Measurements from ENCODE around the gene NRXN3.

Gene NRXN3

GRCh38 chr14:79418649-79419415 is 1248.7 kb downstream of the NRXN3 start:
- H3K36me3 ChIP-seq (ENCODE audit: control insufficient read depth in 5 of 5, insufficient read depth in 5 of 5, low read length in 5 of 5): no peaks in the 10 kb centered on the region
- H3K4me3 ChIP-seq (ENCODE audit: low read depth in 1 of 5, low read length in 5 of 5): no peak overlapping the region
- peaks cover 0 to 2% (median 0%) of the 10 kb centered on the region in 5 donors for H3K9me3 ChIP-seq (ENCODE audit: control insufficient read depth in 5 of 5, low read length in 5 of 5)
- H3K27ac ChIP-seq (ENCODE audit: low read depth, low read length): no peak overlapping the region
- H3K27me3 ChIP-seq (ENCODE audit: control insufficient read depth in 5 of 5, insufficient read depth in 4 of 5, low read length in 5 of 5): no peaks in the 10 kb centered on the region
- no peaks in the 10 kb centered on the region for H3K4me1 ChIP-seq (ENCODE audit: control insufficient read depth in 5 of 5, insufficient read depth in 5 of 5, low read length in 5 of 5)
- no peak overlapping the region for H3K9ac ChIP-seq (ENCODE audit: low read length in 5 of 5)

DNA sequence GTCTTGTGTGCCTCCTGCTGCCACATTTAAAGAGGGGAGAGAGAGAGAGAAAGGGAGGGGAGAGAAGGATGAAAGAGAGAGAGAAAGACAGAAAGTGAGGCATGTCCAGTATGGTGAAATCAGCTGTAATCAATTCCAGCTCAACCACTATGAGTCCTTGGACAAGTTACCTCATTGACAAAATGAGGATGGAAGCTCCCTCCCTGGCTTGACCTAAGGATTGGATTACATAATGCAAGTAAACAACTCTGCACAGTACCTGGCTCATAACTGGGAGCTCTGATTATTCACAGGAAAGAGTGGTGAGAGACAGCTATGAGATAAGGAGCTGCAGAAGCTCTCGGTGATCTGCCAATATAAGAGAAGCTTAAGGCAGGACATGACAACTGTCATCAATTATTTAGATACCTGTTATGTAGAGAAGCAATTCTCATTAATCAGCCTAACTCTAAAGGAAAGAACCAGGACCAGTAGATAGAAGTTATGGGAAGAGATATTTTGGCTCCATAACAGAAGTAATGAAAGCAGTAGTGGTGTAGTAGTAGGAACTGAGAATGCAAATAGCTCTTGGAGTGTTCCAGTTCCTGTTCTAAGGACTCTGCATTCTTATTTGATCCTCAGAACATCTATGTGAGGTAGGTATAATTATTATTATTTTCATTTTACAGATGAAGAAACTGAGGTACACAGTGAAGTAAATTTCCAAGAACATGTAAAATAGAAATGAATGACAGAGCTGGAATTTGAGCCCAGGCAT is 1249.6 kb downstream of the NRXN3 start:
- H3K36me3 ChIP-seq (ENCODE audit: control insufficient read depth in 5 of 5, insufficient read depth in 5 of 5, low read length in 5 of 5): no peaks in the 10 kb centered on the region
- no peaks in the 10 kb centered on the region for H3K27me3 ChIP-seq (ENCODE audit: control insufficient read depth in 5 of 5, insufficient read depth in 4 of 5, low read length in 5 of 5)
- peaks cover 0 to 2% (median 0%) of the 10 kb centered on the region in 5 donors for H3K9me3 ChIP-seq (ENCODE audit: control insufficient read depth in 5 of 5, low read length in 5 of 5)
- no peak overlapping the region for H3K27ac ChIP-seq (ENCODE audit: low read depth, low read length)
- no peak overlapping the region for H3K4me3 ChIP-seq (ENCODE audit: low read depth in 1 of 5, low read length in 5 of 5)
- no peaks in the 10 kb centered on the region for H3K4me1 ChIP-seq (ENCODE audit: control insufficient read depth in 5 of 5, insufficient read depth in 5 of 5, low read length in 5 of 5)
- no peak overlapping the region for H3K9ac ChIP-seq (ENCODE audit: low read length in 5 of 5)

- Histone ChIP-seq H3K4me3 (ENCODE audit: low read depth in 1 of 5, low read length in 5 of 5) (no peak overlapping the region), H3K9me3 (ENCODE audit: control insufficient read depth in 5 of 5, low read length in 5 of 5) (peaks cover 0 to 2% (median 0%) of the 10 kb centered on the region in 5 donors), H3K4me1 (ENCODE audit: control insufficient read depth in 5 of 5, insufficient read depth in 5 of 5, low read length in 5 of 5) (no peaks in the 10 kb centered on the region), H3K27me3 (ENCODE audit: control insufficient read depth in 5 of 5, insufficient read depth in 4 of 5, low read length in 5 of 5) (no peaks in the 10 kb centered on the region), H3K27ac (ENCODE audit: low read depth, low read length) (no peak overlapping the region), H3K36me3 (ENCODE audit: control insufficient read depth in 5 of 5, insufficient read depth in 5 of 5, low read length in 5 of 5) (no peaks in the 10 kb centered on the region), H3K9ac (ENCODE audit: low read length in 5 of 5) (no peak overlapping the region)
These were observed 1250.6 kb downstream of the NRXN3 start for GRCh38 chr14:79420725-79421124.

DNA sequence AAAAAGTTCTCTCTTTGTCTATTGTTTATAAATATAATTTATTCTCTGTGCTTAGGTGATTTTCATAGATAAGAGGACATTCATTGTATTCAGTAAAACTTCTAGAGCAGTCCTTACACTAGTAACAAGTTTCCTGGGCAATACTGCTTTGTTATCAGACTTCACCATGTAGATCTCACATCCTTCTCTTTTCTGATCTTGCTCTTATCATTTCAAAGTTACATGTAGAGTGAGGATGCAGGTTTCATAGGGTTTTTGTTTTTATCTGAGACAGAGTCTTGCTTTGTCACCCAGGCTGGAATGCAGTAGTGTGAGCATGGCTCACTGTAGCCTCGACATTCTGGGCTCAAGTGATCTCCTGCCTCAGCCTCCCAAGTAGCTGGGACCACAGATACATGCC is 1251.6 kb downstream of the NRXN3 start:
- Histone ChIP-seq H3K4me3 (ENCODE audit: low read depth in 1 of 5, low read length in 5 of 5) (no peak overlapping the region), H3K9me3 (ENCODE audit: control insufficient read depth in 5 of 5, low read length in 5 of 5) (no peaks in the 10 kb centered on the region), H3K36me3 (ENCODE audit: control insufficient read depth in 5 of 5, insufficient read depth in 5 of 5, low read length in 5 of 5) (no peaks in the 10 kb centered on the region), H3K9ac (ENCODE audit: low read length in 5 of 5) (no peak overlapping the region), H3K27me3 (ENCODE audit: control insufficient read depth in 5 of 5, insufficient read depth in 4 of 5, low read length in 5 of 5) (no peaks in the 10 kb centered on the region), H3K27ac (ENCODE audit: low read depth, low read length) (no peak overlapping the region), H3K4me1 (ENCODE audit: control insufficient read depth in 5 of 5, insufficient read depth in 5 of 5, low read length in 5 of 5) (no peaks in the 10 kb centered on the region)

- no peaks in the 10 kb centered on the region for H3K4me1 ChIP-seq (ENCODE audit: control insufficient read depth in 5 of 5, insufficient read depth in 5 of 5, low read length in 5 of 5)
- no peaks in the 10 kb centered on the region for H3K36me3 ChIP-seq (ENCODE audit: control insufficient read depth in 5 of 5, insufficient read depth in 5 of 5, low read length in 5 of 5)
- H3K9me3 ChIP-seq (ENCODE audit: control insufficient read depth in 5 of 5, low read length in 5 of 5): no peaks in the 10 kb centered on the region
- H3K4me3 ChIP-seq (ENCODE audit: low read depth in 1 of 5, low read length in 5 of 5): no peak overlapping the region
- H3K27me3 ChIP-seq (ENCODE audit: control insufficient read depth in 5 of 5, insufficient read depth in 4 of 5, low read length in 5 of 5): no peaks in the 10 kb centered on the region
- H3K27ac ChIP-seq (ENCODE audit: low read depth, low read length): no peak overlapping the region
- no peak overlapping the region for H3K9ac ChIP-seq (ENCODE audit: low read length in 5 of 5)
These were observed 1254.3 kb downstream of the NRXN3 start for GRCh38 chr14:79424462-79424861.

DNA sequence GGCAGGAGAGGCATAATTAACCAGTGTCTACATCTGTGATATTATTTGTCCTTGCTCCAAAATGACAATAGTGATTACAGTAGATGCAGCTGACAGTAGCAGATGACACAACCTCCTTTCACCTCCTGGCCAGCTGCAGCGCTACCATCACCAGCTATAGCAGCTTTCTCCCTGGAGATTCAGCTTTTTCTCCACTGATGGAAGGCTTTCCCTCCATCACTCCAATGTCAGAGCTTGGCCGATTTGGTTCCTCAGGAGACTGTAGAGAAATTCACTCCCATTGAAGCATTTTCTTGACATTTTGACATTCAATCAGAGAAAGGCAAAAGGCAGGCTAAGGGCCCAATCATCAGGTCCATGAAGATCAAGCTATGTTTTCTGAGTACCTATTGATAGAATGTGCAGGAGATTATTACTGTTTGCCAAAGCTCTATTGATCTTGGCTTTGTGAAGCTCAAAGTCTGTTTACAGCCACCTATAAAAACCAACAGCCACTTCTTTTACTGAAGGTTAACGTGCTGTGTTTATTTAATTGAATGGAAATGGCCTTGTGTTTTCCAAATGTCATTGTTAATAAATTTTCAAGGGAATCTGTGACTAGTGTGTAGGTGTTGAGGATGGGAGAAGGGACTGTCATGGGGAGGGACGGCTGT is 1256.1 kb downstream of the NRXN3 start:
- Histone ChIP-seq H3K4me1 (ENCODE audit: control insufficient read depth in 5 of 5, insufficient read depth in 5 of 5, low read length in 5 of 5) (no peaks in the 10 kb centered on the region), H3K4me3 (ENCODE audit: low read depth in 1 of 5, low read length in 5 of 5) (no peak overlapping the region), H3K27me3 (ENCODE audit: control insufficient read depth in 5 of 5, insufficient read depth in 4 of 5, low read length in 5 of 5) (no peaks in the 10 kb centered on the region), H3K36me3 (ENCODE audit: control insufficient read depth in 5 of 5, insufficient read depth in 5 of 5, low read length in 5 of 5) (no peaks in the 10 kb centered on the region), H3K27ac (ENCODE audit: low read depth, low read length) (no peak overlapping the region), H3K9ac (ENCODE audit: low read length in 5 of 5) (no peak overlapping the region), H3K9me3 (ENCODE audit: control insufficient read depth in 5 of 5, low read length in 5 of 5) (no peaks in the 10 kb centered on the region)

DNA sequence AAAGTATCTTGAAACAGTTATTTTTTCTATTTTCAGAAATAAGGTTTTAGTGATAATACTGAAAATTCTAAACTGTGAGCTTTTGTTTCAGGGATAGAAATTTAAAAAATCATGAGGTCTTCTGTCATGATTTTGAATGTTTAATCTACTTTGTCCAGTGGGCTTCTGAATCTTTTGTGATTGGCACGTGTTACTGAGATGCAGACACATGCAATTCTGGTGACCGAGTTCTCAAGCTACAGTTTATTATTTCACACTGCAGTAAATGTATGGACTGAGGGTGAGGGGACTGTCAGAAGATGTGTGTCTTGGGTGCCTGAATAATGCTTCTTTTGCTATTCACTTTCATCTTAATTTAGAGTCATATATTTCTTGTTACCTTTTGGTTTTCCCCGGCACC is 1262.5 kb downstream of the NRXN3 start:
- no peak overlapping the region for H3K9ac ChIP-seq (ENCODE audit: low read length in 5 of 5)
- H3K27ac ChIP-seq (ENCODE audit: low read depth, low read length): no peak overlapping the region
- H3K27me3 ChIP-seq (ENCODE audit: control insufficient read depth in 5 of 5, insufficient read depth in 4 of 5, low read length in 5 of 5): no peaks in the 10 kb centered on the region
- no peaks in the 10 kb centered on the region for H3K36me3 ChIP-seq (ENCODE audit: control insufficient read depth in 5 of 5, insufficient read depth in 5 of 5, low read length in 5 of 5)
- H3K9me3 ChIP-seq (ENCODE audit: control insufficient read depth in 5 of 5, low read length in 5 of 5): no peaks in the 10 kb centered on the region
- H3K4me1 ChIP-seq (ENCODE audit: control insufficient read depth in 5 of 5, insufficient read depth in 5 of 5, low read length in 5 of 5): no peaks in the 10 kb centered on the region
- no peak overlapping the region for H3K4me3 ChIP-seq (ENCODE audit: low read depth in 1 of 5, low read length in 5 of 5)

DNA sequence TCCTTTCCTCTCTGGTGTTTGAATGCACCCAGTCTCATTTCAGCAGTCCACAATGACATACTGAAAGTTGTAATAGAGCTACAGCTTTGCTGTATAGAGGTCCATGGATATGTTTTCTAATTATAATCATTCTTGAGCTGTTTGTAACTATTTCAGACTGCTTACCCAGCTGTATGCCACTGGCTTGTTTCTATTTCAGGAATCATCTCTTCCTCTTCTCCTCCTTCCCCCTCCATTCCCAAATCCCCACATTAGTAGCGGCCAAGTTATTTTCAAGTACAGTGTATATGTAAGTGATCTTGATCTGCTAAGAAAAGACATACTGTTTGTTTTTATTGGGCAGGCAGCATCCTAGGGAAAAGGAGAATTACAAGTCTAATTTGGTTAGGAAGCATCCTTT is 1266.2 kb downstream of the NRXN3 start:
- Histone ChIP-seq H3K4me3 (ENCODE audit: low read depth in 1 of 5, low read length in 5 of 5) (no peak overlapping the region), H3K36me3 (ENCODE audit: control insufficient read depth in 5 of 5, insufficient read depth in 5 of 5, low read length in 5 of 5) (no peaks in the 10 kb centered on the region), H3K9me3 (ENCODE audit: control insufficient read depth in 5 of 5, low read length in 5 of 5) (no peaks in the 10 kb centered on the region), H3K9ac (ENCODE audit: low read length in 5 of 5) (no peak overlapping the region), H3K4me1 (ENCODE audit: control insufficient read depth in 5 of 5, insufficient read depth in 5 of 5, low read length in 5 of 5) (no peaks in the 10 kb centered on the region), H3K27ac (ENCODE audit: low read depth, low read length) (no peak overlapping the region), H3K27me3 (ENCODE audit: control insufficient read depth in 5 of 5, insufficient read depth in 4 of 5, low read length in 5 of 5) (no peaks in the 10 kb centered on the region)

GRCh38 chr14:79437951-79438350 is 1267.8 kb downstream of the NRXN3 start:
- no peaks in the 10 kb centered on the region for H3K27me3 ChIP-seq (ENCODE audit: control insufficient read depth in 5 of 5, insufficient read depth in 4 of 5, low read length in 5 of 5)
- no peaks in the 10 kb centered on the region for H3K4me1 ChIP-seq (ENCODE audit: control insufficient read depth in 5 of 5, insufficient read depth in 5 of 5, low read length in 5 of 5)
- no peak overlapping the region for H3K27ac ChIP-seq (ENCODE audit: low read depth, low read length)

GRCh38 chr14:79438696-79439342 is 1268.6 kb downstream of the NRXN3 start:
- H3K9ac ChIP-seq (ENCODE audit: low read length in 5 of 5): no peak overlapping the region
- H3K27me3 ChIP-seq (ENCODE audit: control insufficient read depth in 5 of 5, insufficient read depth in 4 of 5, low read length in 5 of 5): no peaks in the 10 kb centered on the region
- no peak overlapping the region for H3K4me3 ChIP-seq (ENCODE audit: low read depth in 1 of 5, low read length in 5 of 5)
- H3K9me3 ChIP-seq (ENCODE audit: control insufficient read depth in 5 of 5, low read length in 5 of 5): no peaks in the 10 kb centered on the region
- no peaks in the 10 kb centered on the region for H3K4me1 ChIP-seq (ENCODE audit: control insufficient read depth in 5 of 5, insufficient read depth in 5 of 5, low read length in 5 of 5)
- no peaks in the 10 kb centered on the region for H3K36me3 ChIP-seq (ENCODE audit: control insufficient read depth in 5 of 5, insufficient read depth in 5 of 5, low read length in 5 of 5)
- H3K27ac ChIP-seq (ENCODE audit: low read depth, low read length): no peak overlapping the region

More at GRCh38 chr14:79437951-79438350, 1267.8 kb downstream of the NRXN3 start:
- no peaks in the 10 kb centered on the region for H3K36me3 ChIP-seq (ENCODE audit: control insufficient read depth in 5 of 5, insufficient read depth in 5 of 5, low read length in 5 of 5)
- no peak overlapping the region for H3K4me3 ChIP-seq (ENCODE audit: low read depth in 1 of 5, low read length in 5 of 5)
- no peaks in the 10 kb centered on the region for H3K9me3 ChIP-seq (ENCODE audit: control insufficient read depth in 5 of 5, low read length in 5 of 5)
- H3K9ac ChIP-seq (ENCODE audit: low read length in 5 of 5): no peak overlapping the region
